Measurements from ENCODE around the gene MKX.
A peak's percentile ranks its signal among the peaks of the same experiment; 100 is the strongest.

Gene MKX

GRCh38 chr10:27742195-27743011, 3.2 kb downstream of the MKX start:
- DNase-seq, result peak; percentile 40

DNA sequence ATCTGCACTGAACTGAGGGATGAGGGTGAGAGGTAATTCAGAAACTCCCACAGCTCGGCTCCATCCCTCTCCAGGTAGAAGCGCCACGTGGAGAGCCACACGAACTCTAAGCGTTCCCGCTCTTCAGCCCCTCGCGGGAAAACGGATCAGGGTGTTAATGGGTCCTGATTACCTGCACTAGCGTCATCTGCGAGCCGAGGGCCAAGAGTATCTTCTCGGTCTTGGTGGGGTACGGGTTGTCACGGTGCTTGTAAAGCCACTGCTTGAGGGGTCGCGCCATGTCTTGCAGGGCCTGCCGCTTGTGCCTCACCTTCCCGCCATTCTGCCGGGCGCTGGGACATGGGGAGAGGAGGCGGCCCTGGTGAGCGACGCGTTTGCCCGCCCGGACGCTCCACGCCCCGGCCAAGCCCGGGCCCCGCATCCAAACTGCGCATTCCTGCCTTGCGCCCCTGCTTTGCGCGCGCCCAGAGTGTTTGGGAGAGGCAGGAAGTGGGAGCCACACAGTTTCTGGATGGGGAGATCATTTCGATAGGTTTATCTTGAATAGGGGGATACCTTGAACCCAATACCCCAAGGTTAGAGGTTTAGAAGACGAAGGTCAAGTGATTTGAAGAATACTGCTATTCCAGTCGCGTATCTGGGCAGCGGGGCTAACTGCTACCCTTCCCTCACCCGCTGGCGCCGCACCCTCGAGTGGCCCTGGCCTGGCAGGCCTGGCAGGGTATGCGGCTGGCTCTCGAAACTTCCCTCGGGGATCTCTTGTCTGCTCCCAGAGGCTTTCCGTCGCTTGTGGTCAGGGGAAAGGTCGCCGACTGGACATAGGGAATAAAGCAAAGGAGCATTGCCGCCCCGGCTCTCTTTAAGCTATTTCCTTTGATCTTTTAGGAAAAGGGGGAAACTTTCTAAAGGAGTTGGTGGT, 4.2 kb downstream of the MKX start:
- no peak for DNase-seq

- no peak for DNase-seq
Measured at GRCh38 chr10:27736396-27736795, 9.2 kb downstream of the MKX start.

DNA sequence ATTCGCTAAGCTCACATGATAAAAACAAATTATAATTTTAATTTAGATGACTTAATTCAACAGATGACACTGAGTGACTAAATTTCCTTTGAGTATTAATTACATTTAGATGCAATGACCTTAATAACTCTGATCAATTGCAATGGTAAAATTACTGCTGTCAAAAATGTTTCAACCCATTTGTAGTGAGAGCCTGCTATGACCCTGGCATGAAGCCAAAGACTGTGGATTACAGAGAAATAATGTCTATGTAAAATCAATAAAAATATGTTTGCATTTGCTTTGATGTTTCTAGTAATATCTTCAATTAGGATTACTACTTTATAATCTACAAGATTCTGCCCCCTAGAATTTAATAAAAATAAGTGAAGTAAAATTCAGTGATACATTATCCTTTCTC, 15.6 kb downstream of the MKX start:
- DNase-seq, result no peak

- no peak for DNase-seq
Measured at GRCh38 chr10:27728338-27728737, 17.3 kb downstream of the MKX start.

DNA sequence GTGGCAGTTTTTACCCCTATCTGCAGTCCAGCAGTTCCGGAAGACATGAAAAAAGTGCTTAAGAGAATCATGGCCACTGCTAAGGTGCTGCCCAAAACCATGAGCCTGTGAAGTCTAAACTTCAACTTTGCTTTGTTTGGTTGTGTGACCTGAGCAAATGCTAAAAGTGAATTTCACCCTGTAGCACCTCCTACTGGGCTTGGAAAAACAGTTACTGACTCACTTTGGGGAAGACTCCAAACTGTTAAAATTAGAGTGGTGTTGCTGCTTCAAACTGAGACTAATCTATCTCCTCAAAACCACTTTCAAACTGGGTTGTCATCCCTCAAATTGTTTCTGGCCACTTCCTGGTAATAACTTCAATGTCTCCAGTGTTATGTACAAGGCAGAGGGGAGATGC, 21.3 kb downstream of the MKX start:
- DNase-seq, result no peak

DNA sequence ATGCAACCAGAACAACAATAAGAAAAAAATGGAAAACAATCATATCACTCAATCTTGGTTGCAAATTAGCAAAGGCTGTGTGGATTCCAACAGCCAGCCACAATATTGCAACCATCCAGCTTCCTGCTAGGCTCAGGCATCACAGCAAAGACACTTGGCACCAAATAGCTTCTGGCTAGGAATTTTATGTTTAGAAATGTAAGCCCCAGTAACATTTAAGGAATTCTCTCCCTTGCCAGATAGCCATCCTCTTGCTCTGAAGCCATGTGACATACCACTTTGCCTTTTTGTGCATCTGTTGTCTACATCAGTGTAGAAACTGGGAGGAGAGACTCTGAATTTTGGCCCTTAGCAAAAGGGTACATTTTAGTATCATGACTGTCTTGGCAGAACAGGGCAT, 22.2 kb downstream of the MKX start:
- DNase-seq, result no peak

DNA sequence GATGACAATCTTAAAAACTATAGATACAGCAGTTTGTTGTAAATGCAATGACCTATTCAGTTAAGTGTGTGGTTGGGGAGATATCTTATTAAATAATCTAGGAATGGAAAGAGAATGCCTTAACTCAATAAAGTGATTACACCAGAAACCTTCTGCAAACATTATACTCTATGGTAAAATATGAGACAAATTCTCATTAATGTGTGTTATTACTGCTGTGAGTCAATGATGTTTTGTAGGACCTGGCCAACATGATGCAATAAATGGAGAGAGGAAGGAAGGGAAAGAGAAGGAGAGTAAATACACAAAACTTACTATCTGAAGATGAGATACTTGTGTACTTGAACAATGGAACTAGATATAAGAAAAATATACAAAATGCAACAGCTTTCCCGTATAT, 25.1 kb downstream of the MKX start:
- DNase-seq, result no peak

DNA sequence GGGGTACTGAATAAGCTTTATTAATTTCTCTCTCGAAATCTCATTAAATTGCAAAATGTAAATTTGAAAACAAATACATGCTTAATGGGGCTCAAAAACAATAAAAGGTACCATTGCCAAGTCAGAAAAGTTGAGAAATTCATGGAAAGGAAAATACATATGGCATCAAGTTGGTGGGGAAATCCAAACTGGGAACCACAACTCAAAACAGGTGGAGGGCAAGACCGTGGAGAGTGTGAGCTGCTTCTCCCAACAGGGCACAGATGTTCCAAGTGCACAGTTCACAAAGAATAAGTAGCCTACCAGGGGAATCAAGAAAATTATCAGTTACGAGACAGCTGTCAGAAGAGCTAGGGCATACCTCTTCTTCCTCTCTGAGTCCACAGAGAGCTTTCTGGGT, 26.6 kb downstream of the MKX start:
- DNase-seq, result no peak

- no peak for DNase-seq
Measured at GRCh38 chr10:27717861-27718260, 27.8 kb downstream of the MKX start.

DNA sequence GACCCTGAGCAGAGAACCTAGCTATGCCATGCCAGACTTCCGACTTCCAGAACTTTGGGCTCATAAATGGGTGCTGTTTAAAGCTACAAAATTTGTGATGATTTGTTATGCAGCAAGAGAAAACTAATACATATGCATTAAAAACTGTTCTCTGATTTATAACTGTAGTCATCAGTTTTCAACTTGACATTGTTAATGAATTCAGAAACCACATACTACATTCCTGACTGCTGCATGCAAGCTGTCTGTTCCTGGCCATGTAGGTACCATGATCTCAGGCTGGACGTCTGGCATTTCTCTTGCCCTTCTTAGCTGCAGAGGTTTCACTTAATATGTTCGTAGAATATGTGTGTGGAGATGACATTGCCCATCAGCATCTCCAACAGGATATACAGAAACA, 28.4 kb downstream of the MKX start:
- no peak for DNase-seq

DNA sequence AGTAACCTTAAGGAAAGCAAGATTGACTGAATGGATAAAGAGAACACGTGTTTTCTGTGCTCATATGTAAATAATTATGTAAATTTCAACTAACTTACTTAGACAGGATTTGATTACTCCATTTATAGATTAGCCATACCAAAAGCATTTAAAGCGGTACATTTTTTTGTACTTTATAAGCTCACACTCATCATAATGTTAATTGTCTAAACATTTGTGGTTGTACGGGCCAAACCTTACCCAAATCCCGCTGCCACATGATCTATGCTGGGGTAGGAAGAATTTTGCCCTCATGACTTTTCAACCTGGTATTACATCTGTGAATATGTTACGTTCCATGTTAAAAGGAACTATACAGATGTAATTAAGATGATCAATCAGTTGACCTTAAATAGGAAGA, 29.1 kb downstream of the MKX start:
- no peak for DNase-seq

DNA sequence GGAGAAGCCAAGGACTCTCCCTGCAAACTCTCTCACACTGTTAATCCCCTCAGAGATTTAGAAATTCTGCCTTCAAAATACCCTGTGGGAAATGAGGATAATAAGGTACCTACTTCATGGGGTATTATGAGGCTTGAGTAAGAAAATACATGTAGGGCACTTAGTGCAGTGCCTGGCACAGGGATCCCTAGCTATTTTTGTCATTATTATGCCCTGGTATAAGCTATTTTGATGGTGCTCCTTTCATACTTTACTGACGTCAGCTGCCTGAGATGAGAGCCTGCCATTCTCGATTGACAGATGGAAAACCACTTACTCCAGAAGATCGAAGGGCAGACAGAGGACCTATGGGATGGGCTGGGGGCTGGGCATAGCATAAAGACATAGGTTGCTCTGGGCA, 30.1 kb downstream of the MKX start:
- no peak for DNase-seq

- no peak for DNase-seq
Measured at GRCh38 chr10:27714349-27714748, 31.3 kb downstream of the MKX start.

GRCh38 chr10:27713941-27714340, 31.7 kb downstream of the MKX start:
- no peak for DNase-seq

GRCh38 chr10:27710014-27710413, 35.6 kb downstream of the MKX start:
- DNase-seq, result no peak

DNA sequence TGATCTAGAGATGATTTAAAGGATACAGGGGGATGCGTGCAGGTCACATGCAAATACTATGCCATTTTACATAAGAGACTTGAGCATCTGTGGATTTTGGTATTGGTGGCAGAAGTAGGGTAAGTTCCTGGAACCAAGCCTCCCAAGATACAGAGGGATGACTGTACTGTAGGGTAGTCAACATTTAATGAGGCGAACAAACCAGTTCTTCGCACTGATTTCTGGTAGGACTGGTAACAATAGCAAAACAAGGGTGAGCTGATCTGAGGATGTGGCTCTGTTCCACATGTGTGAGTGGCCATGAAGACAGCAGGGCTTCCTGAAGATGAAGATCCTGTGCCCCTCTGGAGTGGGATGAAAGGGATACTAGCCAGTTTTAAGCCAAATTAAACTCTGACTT, 36.3 kb downstream of the MKX start:
- no peak for DNase-seq

GRCh38 chr10:27701938-27702537, 43.6 kb downstream of the MKX start:
- no peak for DNase-seq

DNA sequence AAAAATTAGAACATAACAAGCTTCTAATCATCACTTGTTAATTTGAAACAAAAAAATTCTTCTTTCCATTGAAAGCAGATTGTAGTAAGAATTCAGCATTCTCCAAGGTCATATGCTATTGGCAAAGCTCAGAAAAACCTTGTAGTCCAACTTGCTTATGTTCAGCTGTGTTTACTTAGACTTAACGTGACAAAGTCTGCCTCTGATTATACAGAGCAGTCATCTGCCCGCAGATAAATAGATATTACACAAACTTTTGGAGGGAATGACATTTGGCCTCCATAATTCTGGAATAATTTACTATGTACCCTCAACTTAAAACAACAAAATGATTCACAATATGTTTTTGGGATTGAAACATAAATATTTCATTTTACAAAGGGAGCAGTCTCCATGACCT, 45.8 kb downstream of the MKX start:
- DNase-seq, result no peak

DNA sequence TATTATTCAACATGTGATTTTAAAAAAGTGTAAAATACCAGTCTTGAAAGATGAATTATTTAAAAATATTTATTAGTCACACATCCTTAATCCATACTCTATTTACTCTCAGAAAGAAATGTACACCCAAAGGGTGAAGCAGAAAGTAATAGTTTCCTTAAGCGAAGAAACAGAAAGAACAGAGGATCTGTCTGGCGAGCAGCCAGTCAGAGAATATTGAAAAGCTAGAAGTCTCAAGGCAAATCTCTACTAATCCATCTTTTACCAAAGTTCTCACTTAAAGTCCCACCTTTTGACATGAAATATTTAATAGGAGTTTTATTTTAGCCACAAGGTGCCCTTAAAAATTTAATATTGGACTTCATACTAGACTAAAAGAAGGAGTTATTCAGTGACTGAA, 46.7 kb downstream of the MKX start:
- DNase-seq, result no peak

DNA sequence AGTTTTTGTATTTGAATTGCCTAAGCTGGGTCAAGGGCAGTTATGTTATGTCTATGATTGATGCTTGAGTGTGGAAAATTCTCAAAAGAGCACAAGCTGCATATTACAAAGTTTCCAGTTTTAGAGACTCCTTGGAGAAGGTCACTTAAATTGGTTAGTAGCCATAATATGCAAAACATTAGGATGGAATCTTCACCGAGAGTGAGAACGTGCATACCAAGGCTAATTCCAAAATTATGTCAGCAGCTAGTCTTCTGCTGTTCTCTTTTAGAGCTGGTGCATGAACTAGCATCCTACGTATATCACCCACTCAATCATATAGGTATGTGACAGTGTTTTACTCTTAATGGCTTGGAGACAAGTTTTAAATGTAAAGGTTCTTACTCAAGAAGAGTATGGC, 49.2 kb downstream of the MKX start:
- no peak for DNase-seq

- DNase-seq, result no peak
Measured at GRCh38 chr10:27695706-27696105, 49.9 kb downstream of the MKX start.

DNA sequence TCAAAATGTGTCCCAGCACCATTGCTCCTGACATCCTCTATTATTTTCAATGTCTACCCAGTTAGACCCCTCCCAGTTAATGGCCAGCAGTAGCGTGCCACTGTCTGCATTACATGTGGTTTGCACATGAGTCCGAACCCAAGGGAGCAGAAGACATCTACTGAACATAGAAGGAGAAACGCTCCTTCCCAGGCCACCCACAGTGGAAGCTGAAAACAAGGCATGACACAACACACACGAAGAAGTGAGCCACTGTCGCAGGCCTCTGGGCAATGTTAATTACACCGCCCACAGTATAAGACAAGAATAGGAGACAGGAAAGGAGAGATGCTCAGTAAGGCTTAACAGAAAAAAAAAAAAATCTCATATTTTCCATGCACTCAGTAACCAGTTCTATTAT, 50.5 kb downstream of the MKX start:
- no peak for DNase-seq

DNA sequence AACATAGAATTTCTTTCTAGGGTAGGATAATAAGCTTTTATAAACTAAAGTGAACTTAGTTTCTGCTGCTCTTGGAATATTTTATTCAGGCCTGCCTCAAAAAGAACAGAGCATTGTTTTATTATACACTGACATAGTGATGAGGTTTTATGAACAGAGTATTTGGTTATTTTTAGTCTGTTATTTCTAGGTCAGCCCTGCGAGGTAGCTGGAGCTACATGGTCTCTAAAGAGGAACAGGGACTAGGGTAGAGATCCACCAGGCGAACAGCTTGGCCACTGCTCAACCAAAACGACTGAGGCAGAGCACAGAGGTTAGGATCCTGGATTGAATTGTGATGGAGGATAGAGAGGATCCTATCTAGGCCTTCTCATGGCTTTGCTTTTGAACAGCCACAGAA, 53.0 kb downstream of the MKX start:
- DNase-seq, result no peak

All from NCI-H774 (cell line).